Hindlimb muscle (tissue), 1 donor: ENCODE measurements around the gene CBX3. TPM values are rescaled to one million over a fixed set of nuclear protein-coding genes. Genes with fewer than 3 reads are reported as not detected.
A peak's percentile ranks its signal among the peaks of the same experiment; 100 is the strongest.
"Not testable (repeated sequence)": the region's sequence is repeated elsewhere in the genome, so short reads cannot be mapped to it uniquely, and the experiment has no call there.

Experiments
- DNase-seq: peaks from one replicate; pipeline ENCODE4 v3.0.0-alpha.2; 2013
- polyA plus RNA-seq: library from polyadenylated mRNA; unstranded; fragments of 120-200 nt; gene quantifications from one replicate; pipeline ENCODE4 v1.2.1, GENCODE V29; 2013; ENCODE audit not compliant: insufficient read length

The CBX3 gene
- polyA plus RNA-seq: 150 TPM

- DNase-seq: no peak
These were observed at the start of gene CBX3 for GRCh38 chr7:26201247-26202018. Gene CBX3 (plus strand): TSS chr7:26201745. CDS start chr7:26202999, 1,254 bp downstream.

DNA sequence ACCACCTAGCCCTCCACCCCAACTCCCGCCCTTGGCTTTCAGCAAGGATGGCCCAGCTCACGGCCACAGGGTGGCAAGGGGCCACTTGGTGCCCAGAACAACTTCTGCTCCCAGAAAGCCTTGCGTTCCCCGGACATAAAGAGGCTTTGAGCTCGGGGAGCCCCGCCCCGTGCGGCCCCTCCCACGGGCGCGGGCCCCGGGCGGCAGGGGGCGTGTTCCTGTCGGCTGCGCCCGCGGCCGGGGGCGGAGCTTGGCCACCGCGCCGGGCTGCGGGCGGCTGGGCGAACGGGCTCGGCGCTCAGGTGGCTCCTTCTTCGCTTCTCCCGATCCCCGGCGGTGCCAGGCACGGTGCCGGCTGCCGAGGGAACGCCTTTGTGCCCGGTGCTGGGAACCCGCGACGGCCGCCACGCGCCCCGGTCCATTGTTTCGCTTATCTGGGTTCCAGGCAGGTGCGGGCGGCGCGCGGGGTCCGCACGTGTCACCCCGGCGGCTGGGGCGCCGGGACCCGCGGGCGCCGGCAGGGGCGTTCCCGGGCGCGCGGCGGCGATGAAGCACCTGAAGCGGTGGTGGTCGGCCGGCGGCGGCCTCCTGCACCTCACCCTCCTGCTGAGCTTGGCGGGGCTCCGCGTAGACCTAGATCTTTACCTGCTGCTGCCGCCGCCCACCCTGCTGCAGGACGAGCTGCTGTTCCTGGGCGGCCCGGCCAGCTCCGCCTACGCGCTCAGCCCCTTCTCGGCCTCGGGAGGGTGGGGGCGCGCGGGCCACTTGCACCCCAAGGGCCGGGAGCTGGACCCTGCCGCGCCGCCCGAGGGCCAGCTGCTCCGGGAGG lies 49.4 kb upstream of the CBX3 start, which contains the start of gene NFE2L3:
NFE2L3 (plus strand) TSS at position 246 of the 829 bp plus-strand sequence; CDS start at position 547, 301 bp downstream.
- DNase-seq: peak; percentile 37

DNA sequence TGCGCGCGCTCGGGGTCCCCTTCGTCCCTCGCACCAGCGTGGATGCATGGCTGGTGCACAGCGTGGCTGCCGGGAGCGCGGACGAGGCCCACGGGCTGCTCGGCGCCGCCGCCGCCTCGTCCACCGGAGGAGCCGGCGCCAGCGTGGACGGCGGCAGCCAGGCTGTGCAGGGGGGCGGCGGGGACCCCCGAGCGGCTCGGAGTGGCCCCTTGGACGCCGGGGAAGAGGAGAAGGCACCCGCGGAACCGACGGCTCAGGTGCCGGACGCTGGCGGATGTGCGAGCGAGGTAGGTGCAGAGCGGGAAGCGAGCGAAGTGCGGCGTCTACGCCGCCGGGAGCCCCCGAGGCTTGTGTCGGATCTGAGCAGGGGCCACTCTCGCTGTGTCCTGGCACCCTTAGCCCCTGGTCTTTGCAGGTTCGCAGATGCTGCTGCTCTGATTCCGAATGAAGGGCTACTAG lies 48.7 kb upstream of the CBX3 start:
- not testable (repeated sequence) for DNase-seq

DNA sequence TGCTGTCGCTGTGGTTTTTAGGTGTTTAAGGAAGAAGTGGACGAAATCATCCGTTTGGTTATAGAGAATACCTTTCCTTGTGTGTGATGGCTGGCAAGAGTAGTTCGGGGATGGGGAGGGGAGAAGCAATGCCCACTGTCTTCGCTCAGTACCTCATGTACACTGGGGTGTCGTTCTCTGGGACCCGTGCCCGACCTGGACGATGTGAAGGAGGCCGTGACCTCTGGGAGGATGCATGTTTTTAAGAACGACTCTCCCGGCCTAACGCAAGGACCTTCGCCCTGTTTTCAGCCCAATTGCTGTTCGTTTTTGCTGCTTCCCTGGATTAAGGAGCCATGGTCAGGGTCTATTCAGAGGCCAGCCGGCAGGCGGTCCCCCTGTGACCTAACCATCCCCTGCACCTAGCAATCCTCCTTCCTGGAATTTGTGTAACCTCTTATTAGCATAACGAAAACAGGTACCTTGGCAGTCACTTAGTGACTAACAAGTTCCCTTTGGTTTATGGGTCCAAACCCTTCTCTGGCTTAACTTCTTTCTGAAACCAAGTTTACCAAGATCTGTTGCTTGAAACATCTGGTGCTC lies 48.2 kb upstream of the CBX3 start:
- no peak for DNase-seq

GRCh38 chr7:26153823-26154783 lies 47.4 kb upstream of the CBX3 start:
- no peak for DNase-seq

- no peak for DNase-seq
These were observed 45.8 kb upstream of the CBX3 start for GRCh38 chr7:26155531-26156375.

GRCh38 chr7:26156451-26157420 lies 44.8 kb upstream of the CBX3 start:
- DNase-seq: no peak

GRCh38 chr7:26157520-26158105 lies 43.9 kb upstream of the CBX3 start:
- DNase-seq: no peak

DNA sequence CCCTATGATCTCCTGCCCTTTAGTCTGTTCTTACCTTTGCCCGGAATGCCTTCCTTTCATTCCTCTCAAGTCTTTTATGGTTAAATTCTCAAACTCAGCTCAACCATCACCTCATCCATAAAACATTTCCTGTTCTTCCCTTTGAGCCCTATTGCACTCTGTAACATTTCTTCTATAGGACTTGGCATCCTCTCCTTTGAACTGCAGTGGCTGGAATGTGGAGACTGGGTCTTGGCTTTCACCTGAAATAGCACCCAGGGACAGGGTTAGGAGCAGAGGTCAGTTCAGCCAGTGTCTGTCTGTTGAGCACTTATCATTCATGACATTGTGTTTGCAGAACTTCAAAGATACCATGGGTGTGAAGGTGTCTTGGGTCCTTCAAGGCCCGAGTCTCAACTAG lies 42.3 kb upstream of the CBX3 start:
- no peak for DNase-seq

- no peak for DNase-seq
These were observed 40.6 kb upstream of the CBX3 start for GRCh38 chr7:26160896-26161295.

GRCh38 chr7:26162431-26162830 lies 39.1 kb upstream of the CBX3 start:
- no peak for DNase-seq

DNA sequence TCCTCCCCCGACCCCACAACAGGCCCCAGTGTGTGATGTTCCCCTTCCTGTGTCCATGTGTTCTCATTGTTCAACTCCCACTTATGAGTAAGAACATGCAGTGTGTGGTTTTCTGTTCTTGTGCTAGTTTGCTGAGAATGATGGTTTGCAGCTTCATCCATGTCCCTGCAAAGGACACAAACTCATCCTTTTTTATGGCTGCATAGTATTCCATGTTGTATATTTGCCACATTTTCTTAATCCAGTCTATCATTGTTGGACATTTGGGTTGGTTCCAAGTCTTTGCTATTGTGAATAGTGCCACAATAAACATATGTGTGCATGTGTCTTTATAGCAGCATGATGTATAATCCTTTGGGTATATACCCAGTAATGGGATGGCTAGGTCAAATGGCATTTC lies 37.7 kb upstream of the CBX3 start:
- not testable (repeated sequence) for DNase-seq

GRCh38 chr7:26165950-26166683 lies 35.4 kb upstream of the CBX3 start:
- DNase-seq: no peak

DNA sequence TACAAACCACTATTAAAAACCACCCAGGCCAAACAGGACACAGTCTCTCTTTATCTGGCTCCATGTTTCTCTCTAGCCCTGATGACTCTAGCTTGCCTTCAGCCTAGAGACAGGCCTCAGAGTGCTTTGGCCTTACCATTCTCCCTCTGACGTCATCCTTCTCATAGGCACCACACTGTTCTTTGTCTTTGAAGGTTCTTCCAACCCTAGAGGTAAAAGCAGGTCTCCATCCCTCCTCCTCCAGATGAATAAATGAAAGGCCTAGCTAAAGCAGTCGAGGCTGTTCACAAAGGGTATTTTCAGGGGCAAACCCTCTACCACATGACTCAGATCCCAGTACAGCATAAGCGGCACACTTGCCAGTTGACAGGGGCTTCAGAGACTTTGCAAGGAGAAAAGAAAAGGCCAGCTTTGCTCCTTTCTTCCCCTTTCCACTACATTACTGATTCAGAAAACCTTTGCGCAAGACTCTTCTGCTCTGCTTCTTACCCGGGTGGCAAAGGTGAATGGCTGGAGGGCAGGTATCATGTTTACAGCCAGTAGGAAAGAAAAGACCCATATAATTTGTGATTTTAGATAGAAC lies 34.8 kb upstream of the CBX3 start:
- no peak for DNase-seq

DNA sequence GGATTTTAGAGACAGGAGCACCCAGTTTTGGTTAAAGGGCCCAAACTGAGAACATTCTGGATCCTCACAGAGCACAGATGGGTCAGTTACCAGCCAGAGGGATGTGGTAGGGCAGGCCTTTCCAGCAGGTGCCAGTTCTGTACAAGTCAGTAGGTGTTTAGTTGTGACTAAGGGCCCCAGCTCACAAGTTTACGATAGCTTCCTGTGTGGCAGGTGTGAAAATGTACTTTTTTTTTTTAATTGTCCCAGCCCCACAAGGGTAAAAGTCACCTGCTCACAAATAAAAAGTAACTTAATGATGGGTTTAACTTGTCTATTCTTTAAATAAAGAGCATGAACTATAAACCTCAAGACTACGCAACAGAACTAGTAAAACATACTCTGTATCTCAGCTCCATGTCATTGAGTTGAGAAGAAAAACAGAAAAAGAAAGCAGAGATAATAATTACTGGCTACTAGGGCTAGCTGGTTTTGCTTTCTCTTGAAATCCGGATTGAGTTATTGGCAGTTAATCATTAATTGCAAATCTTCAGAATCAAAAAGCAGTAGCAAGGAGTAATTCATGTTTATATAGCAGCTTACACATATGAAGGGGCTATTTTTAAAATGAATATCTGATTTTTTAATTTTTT lies 34.1 kb upstream of the CBX3 start:
- no peak for DNase-seq

DNA sequence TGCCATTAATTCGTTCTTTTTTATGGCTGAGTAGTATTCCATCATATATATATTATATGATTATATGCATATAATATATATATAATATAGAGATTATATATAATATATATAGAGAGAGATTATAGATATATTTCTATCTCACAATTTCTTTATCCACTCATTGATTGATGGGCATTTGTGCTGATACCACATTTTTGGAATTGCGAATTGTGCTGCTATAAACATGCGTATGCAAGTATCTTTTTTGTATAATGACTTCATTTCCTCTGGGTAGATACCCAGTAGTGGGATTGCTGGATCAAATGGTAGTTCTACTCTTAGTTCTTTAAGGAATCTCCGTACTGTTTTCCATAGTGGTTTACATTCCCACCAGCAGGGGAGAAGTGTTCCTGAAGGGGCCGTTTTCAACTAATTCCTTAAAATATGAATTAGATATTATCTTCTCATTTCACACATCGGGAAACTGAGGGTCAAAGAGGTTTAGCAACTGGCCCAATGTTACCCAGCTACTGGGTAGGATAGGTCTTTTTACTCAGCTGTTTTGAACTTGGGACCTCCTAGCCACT lies 33.0 kb upstream of the CBX3 start:
- DNase-seq: no peak

- DNase-seq: no peak
These were observed 32.3 kb upstream of the CBX3 start for GRCh38 chr7:26169271-26169670.
